H1 (cell line): Measurements from ENCODE around the gene TMCO2. TPM values are rescaled to one million over a fixed set of nuclear protein-coding genes. Genes with fewer than 3 reads are reported as not detected.

Experiments used
- CTCF ChIA-PET: fragments of 300-600 bp; sonication (Branson Sonifier 250); formaldehyde crosslinking; loops from one replicate; lab custom pipeline; 2021; ENCODE audit not compliant: partially characterized antibody; lab: Charles Lee
- POLR2A ChIA-PET: fragments of 300-600 bp; sonication (Branson Sonifier 250); formaldehyde crosslinking; loops from one replicate; lab custom pipeline; 2021; ENCODE audit warnings: inconsistent platforms; ENCODE audit not compliant: partially characterized antibody; lab: Charles Lee
- DNase-seq, 2 experiments: peaks; one replicate each; pipeline versions ENCODE4 v3.0.0 to v3.0.0-alpha.2; 2010 to 2022; ENCODE audit warnings: low spot score in 2 of 2, low read depth in 1 of 2, mixed read lengths in 1 of 2
- FAIRE-seq: peaks from 2 replicates; lab custom pipeline; 2011; peaks lifted over from hg19 to GRCh38; lab: Jason Lieb, UNC
- H2AFZ ChIP-seq: 2 replicates; pipeline ENCODE4 v1.8.1; 2012; ENCODE audit warnings: low read length, inconsistent platforms
- H2AK5ac ChIP-seq: 2 replicates; pipeline ENCODE4 v1.6.1; 2013; ENCODE audit warnings: low read depth, low read length
- H2BK120ac ChIP-seq: replicated peaks from 2 replicates; pipeline ENCODE3; 2013; ENCODE audit warnings: low read depth, low read length, inconsistent platforms
- H2BK12ac ChIP-seq: 2 replicates; pipeline ENCODE4 v1.6.1; 2013; ENCODE audit warnings: low read depth, low read length
- H2BK15ac ChIP-seq: 2 replicates; pipeline ENCODE4 v1.6.1; 2013; ENCODE audit warnings: low read length
- H2BK20ac ChIP-seq: 2 replicates; pipeline ENCODE4 v1.6.1; 2013; ENCODE audit warnings: low read length
- H2BK5ac ChIP-seq: 2 replicates; pipeline ENCODE4 v1.6.1; 2013; ENCODE audit warnings: low read depth, low read length
- H3K14ac ChIP-seq: 2 replicates; pipeline ENCODE4 v1.6.1; 2013; ENCODE audit warnings: inconsistent platforms; ENCODE audit not compliant: insufficient read length
- H3K18ac ChIP-seq: 2 replicates; pipeline ENCODE4 v1.6.1; 2013; ENCODE audit warnings: low read length; ENCODE audit errors: extremely low read depth
- H3K23ac ChIP-seq: 2 replicates; pipeline ENCODE4 v1.6.1; 2013; ENCODE audit warnings: inconsistent platforms; ENCODE audit not compliant: insufficient read length
- H3K23me2 ChIP-seq: 2 replicates; pipeline ENCODE4 v1.6.1; 2013; ENCODE audit warnings: low read depth, low read length
- H3K27ac ChIP-seq: 2 replicates; pipeline ENCODE4 v1.6.1; 2011; ENCODE audit warnings: low read depth, low read length, inconsistent platforms
- H3K27me3 ChIP-seq, 4 experiments: replicated peaks in 1 of 4; 1 replicate in 1 of 4; 2 replicates in 3 of 4; pipeline versions ENCODE4 v1.6.1 to v1.8.1; 2011 to 2013; ENCODE audit warnings: low read length in 3 of 4, mild to moderate bottlenecking in 3 of 4, inconsistent platforms in 2 of 4, mixed read lengths in 2 of 4, moderate library complexity in 1 of 4; ENCODE audit not compliant: control insufficient read depth in 3 of 4, insufficient read depth in 3 of 4; ENCODE audit errors: extremely low read depth in 1 of 4
- H3K36me3 ChIP-seq, 4 experiments: 2 replicates each; pipeline versions ENCODE4 v1.6.1 to v1.8.1; 2011 to 2013; ENCODE audit warnings: mild to moderate bottlenecking in 4 of 4, low read length in 3 of 4, moderate library complexity in 2 of 4, control low read depth in 1 of 4, inconsistent platforms in 1 of 4; ENCODE audit not compliant: insufficient read depth in 4 of 4, control insufficient read depth in 2 of 4
- H3K4ac ChIP-seq: replicated peaks from 2 replicates; pipeline ENCODE3; 2013; ENCODE audit warnings: low read length, low read depth, mixed read lengths, inconsistent platforms; ENCODE audit not compliant: insufficient read length
- H3K4me1 ChIP-seq, 4 experiments: replicated peaks in 1 of 4; 1 replicate in 1 of 4; 2 replicates in 3 of 4; pipeline versions ENCODE4 v1.6.1 to v1.8.1; 2011 to 2013; ENCODE audit warnings: low read length in 3 of 4, inconsistent platforms in 2 of 4, mixed read lengths in 1 of 4; ENCODE audit not compliant: insufficient read depth in 4 of 4, control insufficient read depth in 3 of 4
- H3K4me2 ChIP-seq, 2 experiments: 2 replicates each; pipeline versions ENCODE4 v1.6.1 to v1.8.1; 2011 to 2013; ENCODE audit warnings: low read depth in 2 of 2, low read length in 2 of 2, control low read depth in 1 of 2, inconsistent platforms in 1 of 2, mild to moderate bottlenecking in 1 of 2; ENCODE audit not compliant: insufficient read depth in 1 of 2
- H3K4me3 ChIP-seq, 4 experiments: fragments of 200-600, 300-600 bp in 1 of 4; sonication (generic), shearing (Covaris generic), sonication (Bioruptor Twin) in 1 of 4; 2 replicates each; pipeline versions ENCODE4 v1.5.1 to v1.8.1; 2011 to 2016; ENCODE audit warnings: low read length in 4 of 4, low read depth in 3 of 4, control low read depth in 2 of 4, inconsistent platforms in 2 of 4, mild to moderate bottlenecking in 2 of 4, mixed read lengths in 1 of 4, moderate library complexity in 1 of 4; ENCODE audit not compliant: insufficient read depth in 2 of 4; ENCODE audit errors: extremely low read depth in 1 of 4
- H3K56ac ChIP-seq: replicated peaks from 2 replicates; pipeline ENCODE3; 2013; ENCODE audit warnings: low read depth, mild to moderate bottlenecking, mixed read lengths, low read length, inconsistent platforms; ENCODE audit not compliant: insufficient read length
- H3K79me1 ChIP-seq: 2 replicates; pipeline ENCODE4 v1.6.1; 2013; ENCODE audit warnings: low read depth, low read length, control low read depth
- H3K79me2 ChIP-seq, 2 experiments: 2 replicates each; pipeline versions ENCODE4 v1.6.1 to v1.8.1; 2012 to 2013; ENCODE audit warnings: low read length in 2 of 2, mild to moderate bottlenecking in 2 of 2, inconsistent platforms in 1 of 2; ENCODE audit not compliant: insufficient read depth in 2 of 2, control insufficient read depth in 1 of 2
- H3K9ac ChIP-seq, 4 experiments: replicated peaks in 1 of 4; 1 replicate in 1 of 4; 2 replicates in 3 of 4; pipeline versions ENCODE4 v1.6.1 to v1.8.1; 2011 to 2013; ENCODE audit warnings: low read depth in 3 of 4, low read length in 3 of 4, control low read depth in 2 of 4, mild to moderate bottlenecking in 2 of 4, moderate library complexity in 2 of 4, inconsistent platforms in 1 of 4; ENCODE audit errors: extremely low read depth in 1 of 4
- H3K9me3 ChIP-seq, 2 experiments: 2 replicates each; pipeline versions ENCODE4 v1.6.1 to v1.8.1; 2012 to 2013; ENCODE audit warnings: mild to moderate bottlenecking in 2 of 2, moderate library complexity in 2 of 2, control low read depth in 1 of 2, inconsistent platforms in 1 of 2, low read depth in 1 of 2, low read length in 1 of 2, mixed read lengths in 1 of 2; ENCODE audit not compliant: insufficient read depth in 2 of 2
- H4K20me1 ChIP-seq, 2 experiments: replicated peaks in 1 of 2; 2 replicates each; pipeline versions ENCODE3 to v1.8.1; 2011 to 2013; ENCODE audit warnings: inconsistent platforms in 2 of 2, low read length in 2 of 2, mild to moderate bottlenecking in 1 of 2; ENCODE audit not compliant: insufficient read depth in 2 of 2, control insufficient read depth in 1 of 2
- H4K5ac ChIP-seq: 2 replicates; pipeline ENCODE4 v1.6.1; 2013; ENCODE audit warnings: low read length, low read depth, mixed read lengths, inconsistent platforms; ENCODE audit not compliant: insufficient read length
- H4K8ac ChIP-seq: 2 replicates; pipeline ENCODE4 v1.8.0; 2013; ENCODE audit warnings: mild to moderate bottlenecking, moderate library complexity, low read length, inconsistent platforms; ENCODE audit not compliant: insufficient read depth; ENCODE audit errors: extremely low read depth
- H4K91ac ChIP-seq: replicated peaks from 2 replicates; pipeline ENCODE3; 2013; ENCODE audit warnings: low read length, mixed read lengths, inconsistent platforms; ENCODE audit not compliant: insufficient read length
- ATF3 ChIP-seq: IDR thresholded peaks from 2 replicates; pipeline ENCODE4 v1.6.1; 2011; ENCODE audit warnings: low read depth, mild to moderate bottlenecking, low read length; ENCODE audit not compliant: insufficient read depth
- GTF2F1 ChIP-seq: IDR thresholded peaks from 2 replicates; pipeline ENCODE4 v1.6.1; 2012; ENCODE audit warnings: low read depth, low read length, improper control_type of control experiment, borderline replicate concordance
- RNF2 ChIP-seq: fragments of 200-900, 300-1000 bp; sonication (generic); IDR thresholded peaks from 2 replicates; pipeline ENCODE4 v1.7.1; 2016; ENCODE audit warnings: borderline replicate concordance, low read depth, mild to moderate bottlenecking, antibody characterized with exemption, low read length; ENCODE audit not compliant: poor library complexity, severe bottlenecking; ENCODE audit errors: missing control alignments
- RXRA ChIP-seq: IDR thresholded peaks from 2 replicates; pipeline ENCODE4 v1.6.1; 2011; ENCODE audit warnings: low read depth, mild to moderate bottlenecking, low read length, moderate library complexity; ENCODE audit not compliant: insufficient read depth
- SAP30 ChIP-seq: fragments of 300-600 bp; sonication (generic); IDR thresholded peaks from 2 replicates; pipeline ENCODE4 v1.7.1; 2012; ENCODE audit warnings: low read length, moderate library complexity, mild to moderate bottlenecking, inconsistent platforms; ENCODE audit not compliant: insufficient read depth, insufficient replicate concordance
- SP1 ChIP-seq: IDR thresholded peaks from 2 replicates; pipeline ENCODE4 v1.6.1; 2011; ENCODE audit warnings: low read depth, low read length
- ZNF274 ChIP-seq: IDR thresholded peaks from 2 replicates; pipeline ENCODE4 v1.7.0; 2012; ENCODE audit warnings: low read length, borderline replicate concordance; ENCODE audit errors: extremely low read depth
- WGBS, 2 experiments: shearing (Covaris generic) in 1 of 2; methylation state at CpG; one replicate each; pipeline versions ENCODE4 v1.1.6 to v1.1.7; 2013 to 2015; ENCODE audit warnings: low lambda C conversion rate in 2 of 2, mixed read lengths in 2 of 2, inconsistent platforms in 1 of 2, low coverage in 1 of 2, missing lambda C conversion rate in 1 of 2; ENCODE audit not compliant: insufficient replicate concordance in 2 of 2, insufficient coverage in 1 of 2, insufficient read length in 1 of 2; ENCODE audit errors: extremely low coverage in 1 of 2, missing lambda C conversion rate in 1 of 2; 5-methylcytosine and 5-hydroxymethylcytosine counted together
- long read RNA-seq, 2 experiments: library from RNA in 1 of 2; library from capped mRNA in 1 of 2; stranded (forward); transcript quantifications; one replicate each; pipeline ENCODE4 v2.0.0, GENCODE V29; 2021; ENCODE audit warnings: inconsistent platforms in 1 of 2
- polyA minus RNA-seq, 3 experiments: library from RNA; depleted of rRNA, polyadenylated mRNA; stranded (reverse); fragments of >200 nt; gene quantifications; 1 replicate in 2 of 3; 2 replicates in 1 of 3; pipeline ENCODE4 v1.2.3, GENCODE V29; 2011
- polyA plus RNA-seq, 7 experiments: library from polyadenylated mRNA; depleted of rRNA in 3 of 7; stranded (reverse) in 5 of 7; unstranded in 2 of 7; fragments of >200 nt in 5 of 7; fragments of 200-250 nt in 2 of 7; gene quantifications; 1 replicate in 5 of 7; 2 replicates in 1 of 7; 4 replicates in 1 of 7; pipeline versions ENCODE4 v1.2.1 to v1.2.3, GENCODE V29; 2011 to 2013; ENCODE audit warnings: missing spikeins in 2 of 7, mixed read lengths in 2 of 7
- total RNA-seq: library from RNA; stranded (reverse); fragmentation: NEBNext Ultra II Directional; extraction: Animal tissue kit (Norgen Biotek cat#: 25700); gene quantifications from 2 replicates; pipeline ENCODE4 v1.2.1, GENCODE V29; 2021

Gene TMCO2
- total RNA-seq = not detected in 2 replicates
- polyA plus RNA-seq (2011; rRNA removed) = not detected in 2 replicates
- not detected for polyA plus RNA-seq (2011; cell fraction: cytosol; rRNA removed)
- polyA plus RNA-seq (2011; cell fraction: nucleus; rRNA removed) = not detected
- polyA plus RNA-seq (2012, experiment 1 of 2) = not detected in 4 replicates
- not detected for polyA plus RNA-seq (2012, experiment 2 of 2)
- not detected for polyA plus RNA-seq (2013, experiment 1 of 2)
- not detected for polyA plus RNA-seq (2013, experiment 2 of 2)
- not detected in 2 replicates for polyA minus RNA-seq (2011; rRNA and poly(A)+ RNA removed)
- polyA minus RNA-seq (2011; cell fraction: cytosol; rRNA and poly(A)+ RNA removed) = not detected
- polyA minus RNA-seq (2011; cell fraction: nucleus; rRNA and poly(A)+ RNA removed) = not detected
- long read RNA-seq, experiment 1 = 0 reads
- long read RNA-seq, experiment 2 = 0 reads

GRCh38 chr1:40247655-40248054 is at the start of gene TMCO2:
TSS of gene TMCO2 (plus strand) at chr1:40247937. CDS start at chr1:40247994, 57 bp downstream.
- 89% methylated on average over 1 of the region's 1 CpG; no CpG with 5 or more reads in 1 of the 2 experiments for WGBS, 2 experiments
- no peak for FAIRE-seq
- Histone ChIP-seq H2BK12ac (no peak within 1 kb of the TSS), H3K9ac (no peak within 1 kb of the TSS), H3K56ac (no peak within 1 kb of the TSS), H3K79me1 (no peaks in the 10 kb centered on the region), H2BK15ac (no peak within 1 kb of the TSS), H3K4me2 (no peak within 1 kb of the TSS), H3K27me3 (no peaks in the 10 kb centered on the region), H4K5ac (no peak within 1 kb of the TSS), H2BK120ac (no peak within 1 kb of the TSS), H3K4me1 (no peaks in the 10 kb centered on the region), H2AFZ (no peak within 1 kb of the TSS), H3K27ac (no peak within 1 kb of the TSS), H3K9me3 (no peaks in the 10 kb centered on the region), H3K79me2 (no peaks in the 10 kb centered on the region), H3K14ac (no peak within 1 kb of the TSS), H3K23ac (no peak within 1 kb of the TSS), H2AK5ac (no peak within 1 kb of the TSS), H3K36me3 (no peaks in the 10 kb centered on the region), H2BK20ac (no peak within 1 kb of the TSS), H3K18ac (no peak within 1 kb of the TSS), H4K91ac (no peak within 1 kb of the TSS), H3K4me3 (no peak within 1 kb of the TSS), H3K4ac (no peak within 1 kb of the TSS), H4K20me1 (no peaks in the 10 kb centered on the region), H4K8ac (no peak within 1 kb of the TSS), H2BK5ac (no peak within 1 kb of the TSS), H3K23me2 (no peaks in the 10 kb centered on the region)
- ChIA-PET CTCF (interaction anchor here (0.8 to 1.9 kb wide), 3 partner anchors 65 to 91 kb away, joined by 3 to 8 read pairs (median 3); no protein-coding TSS in a partner anchor), POLR2A (interaction anchor here (1.5 kb wide), 1 partner anchor 10 kb away, joined by 5 read pairs; the partner anchor contains the start of gene ZMPSTE24)
- no peak for DNase-seq
- no peak for TF ChIP-seq GTF2F1
- TF ChIP-seq SP1 = no peak
- no peak for TF ChIP-seq RXRA
- TF ChIP-seq SAP30 = no peak
- no peak for TF ChIP-seq ZNF274
- no peak for TF ChIP-seq ATF3
- no peak for TF ChIP-seq RNF2
